IMR-90 (cell line): ENCODE data around the gene ATP10A. TPM values are rescaled to one million over a fixed set of nuclear protein-coding genes. Genes with fewer than 3 reads are reported as not detected.

ENCODE experiments used
- ATAC-seq: fragments of 200-7000 bp; cut with Tn5 transposase; 2 replicates; pipeline ENCODE4 v1.9.1; 2020; ENCODE audit warnings: low read depth, mild to moderate bottlenecking, moderate library complexity
- BruUV-seq: library from RNA; stranded (reverse); fragments of 400-500 nt; replicated peaks from 2 replicates; lab custom pipeline; 2021; lab: Mats Ljungman, UMichigan
- CTCF ChIA-PET: fragments of 300-600 bp; formaldehyde crosslinking; extraction: SDS; loops from one replicate; lab custom pipeline; 2021; ENCODE audit warnings: antibody characterized with exemption; lab: Yijun Ruan, JAX
- POLR2A ChIA-PET: fragments of 300-600 bp; sonication (Branson Sonifier 250); formaldehyde crosslinking; loops from one replicate; lab custom pipeline; 2022; ENCODE audit warnings: antibody characterized with exemption; ENCODE audit not compliant: unreplicated experiment; lab: Charles Lee
- DNase-seq: peaks from one replicate; pipeline ENCODE4 v3.0.0; 2013
- H2AFZ ChIP-seq: replicated peaks from 2 replicates; pipeline ENCODE3; 2013; ENCODE audit warnings: low read length, mild to moderate bottlenecking; ENCODE audit not compliant: poor library complexity
- H2AK5ac ChIP-seq: 2 replicates; pipeline ENCODE4 v1.6.1; 2013; ENCODE audit warnings: low read depth, low read length, inconsistent platforms
- H2AK9ac ChIP-seq: replicated peaks from 2 replicates; pipeline ENCODE3; 2013; ENCODE audit warnings: mild to moderate bottlenecking, low read depth, low read length, moderate library complexity; ENCODE audit not compliant: poor library complexity
- H2BK120ac ChIP-seq: 2 replicates; pipeline ENCODE4 v1.6.1; 2013; ENCODE audit warnings: low read depth, low read length, inconsistent platforms
- H2BK15ac ChIP-seq: 3 replicates; pipeline ENCODE4 v1.6.1; 2013; ENCODE audit warnings: low read depth, low read length, inconsistent platforms
- H2BK20ac ChIP-seq: 2 replicates; pipeline ENCODE4 v1.6.1; 2013; ENCODE audit warnings: low read depth, mild to moderate bottlenecking, inconsistent platforms, low read length, moderate library complexity
- H2BK5ac ChIP-seq: 2 replicates; pipeline ENCODE4 v1.6.1; 2013; ENCODE audit warnings: mild to moderate bottlenecking, low read depth, low read length, inconsistent platforms; ENCODE audit not compliant: poor library complexity, severe bottlenecking
- H3K14ac ChIP-seq: replicated peaks from 2 replicates; pipeline ENCODE4 v1.6.1; 2013; ENCODE audit warnings: low read depth, low read length, inconsistent platforms
- H3K18ac ChIP-seq: 2 replicates; pipeline ENCODE4 v1.6.1; 2013; ENCODE audit warnings: low read depth, low read length, control low read depth
- H3K23ac ChIP-seq: 2 replicates; pipeline ENCODE4 v1.6.1; 2013; ENCODE audit warnings: low read depth, low read length, inconsistent platforms
- H3K27ac ChIP-seq: 2 replicates; pipeline ENCODE4 v1.5.1; 2013; ENCODE audit warnings: mild to moderate bottlenecking, control low read depth, low read length; ENCODE audit not compliant: insufficient read depth
- H3K27me3 ChIP-seq: 2 replicates; pipeline ENCODE4 v1.6.1; 2013; ENCODE audit warnings: low read length; ENCODE audit not compliant: control insufficient read depth, insufficient read depth
- H3K36me3 ChIP-seq: 2 replicates; pipeline ENCODE4 v1.6.1; 2013; ENCODE audit warnings: low read length, mixed read lengths; ENCODE audit not compliant: control insufficient read depth, insufficient read depth
- H3K4ac ChIP-seq: 2 replicates; pipeline ENCODE4 v1.6.1; 2013; ENCODE audit warnings: low read depth, low read length, inconsistent platforms
- H3K4me1 ChIP-seq: 2 replicates; pipeline ENCODE4 v1.6.1; 2013; ENCODE audit warnings: low read length, mixed read lengths; ENCODE audit not compliant: control insufficient read depth, insufficient read depth
- H3K4me2 ChIP-seq: 2 replicates; pipeline ENCODE4 v1.6.1; 2013; ENCODE audit warnings: low read depth, mild to moderate bottlenecking, control low read depth, low read length, moderate library complexity
- H3K4me3 ChIP-seq: 2 replicates; pipeline ENCODE4 v1.5.1; 2013; ENCODE audit warnings: low read depth, mild to moderate bottlenecking, control low read depth, low read length, moderate library complexity; ENCODE audit not compliant: insufficient read depth
- H3K56ac ChIP-seq: 2 replicates; pipeline ENCODE4 v1.6.1; 2013; ENCODE audit warnings: low read length, inconsistent platforms; ENCODE audit not compliant: insufficient read depth; ENCODE audit errors: extremely low read depth
- H3K79me1 ChIP-seq, 2 experiments: 2 replicates each; pipeline ENCODE4 v1.6.1; 2013; ENCODE audit warnings: low read length in 2 of 2, inconsistent platforms in 1 of 2, low read depth in 1 of 2
- H3K9ac ChIP-seq: 2 replicates; pipeline ENCODE4 v1.6.1; 2013; ENCODE audit warnings: low read depth, low read length, control low read depth
- H3K9me1 ChIP-seq: 2 replicates; pipeline ENCODE4 v1.6.1; 2013; ENCODE audit warnings: low read length, inconsistent platforms; ENCODE audit not compliant: insufficient read depth
- H3K9me3 ChIP-seq: 2 replicates; pipeline ENCODE4 v1.6.1; 2013; ENCODE audit warnings: low read length; ENCODE audit not compliant: control insufficient read depth, insufficient read depth
- H4K20me1 ChIP-seq: 2 replicates; pipeline ENCODE4 v1.6.1; 2013; ENCODE audit warnings: low read length, inconsistent platforms; ENCODE audit not compliant: insufficient read depth
- H4K5ac ChIP-seq: 2 replicates; pipeline ENCODE4 v1.6.1; 2013; ENCODE audit warnings: mild to moderate bottlenecking, low read depth, low read length, control low read depth
- H4K8ac ChIP-seq, 2 experiments: 2 replicates each; pipeline ENCODE4 v1.6.1; 2013; ENCODE audit warnings: low read depth in 2 of 2, low read length in 2 of 2, control low read depth in 1 of 2, inconsistent platforms in 1 of 2
- H4K91ac ChIP-seq: 2 replicates; pipeline ENCODE4 v1.6.1; 2013; ENCODE audit warnings: low read depth, low read length, inconsistent platforms; ENCODE audit not compliant: insufficient read depth
- BHLHE40 ChIP-seq: fragments of 150-350 bp; IDR thresholded peaks from 2 replicates; pipeline ENCODE4 v1.6.1; 2016; ENCODE audit warnings: mild to moderate bottlenecking, low read depth, low read length
- CEBPB ChIP-seq: IDR thresholded peaks from 2 replicates; pipeline ENCODE4 v1.6.1; 2012; ENCODE audit warnings: low read depth, low read length, improper control_type of control experiment
- MXI1 ChIP-seq: IDR thresholded peaks from 2 replicates; pipeline ENCODE4 v1.6.1; 2012; ENCODE audit warnings: low read depth, mild to moderate bottlenecking, low read length, moderate library complexity, borderline replicate concordance
- NFE2L2 ChIP-seq: fragments of 150-350 bp; IDR thresholded peaks from 2 replicates; pipeline ENCODE4 v1.6.1; 2016; ENCODE audit warnings: low read depth, mild to moderate bottlenecking, low read length
- POLR2A ChIP-seq: IDR thresholded peaks from 2 replicates; pipeline ENCODE4 v1.6.1; 2012; ENCODE audit warnings: mild to moderate bottlenecking, low read depth, low read length
- RFX5 ChIP-seq: IDR thresholded peaks from 2 replicates; pipeline ENCODE4 v1.8.0; 2012; ENCODE audit warnings: low read depth, mild to moderate bottlenecking, low read length, moderate library complexity
- WGBS, 2 experiments: methylation state at CpG; one replicate each; pipeline versions ENCODE4 v1.1.5 to v1.1.7; 2013; ENCODE audit warnings: missing lambda C conversion rate in 2 of 2; ENCODE audit not compliant: insufficient read length in 1 of 2; ENCODE audit errors: extremely low coverage in 2 of 2; 5-methylcytosine and 5-hydroxymethylcytosine counted together
- dilution Hi-C: fragments of 300-500 bp; cut with HindIII; formaldehyde crosslinking; loops from one replicate; pipeline ENCODE4 v1.14.3; 2018; ENCODE audit warnings: low sequenced_read_pairs; ENCODE audit not compliant: unreplicated experiment
- in situ Hi-C: fragments of 300-500 bp; cut with MboI; formaldehyde crosslinking; loops from 3 replicates; pipeline ENCODE4 v1.14.3; 2019; ENCODE audit warnings: low sequenced_read_pairs, inconsistent platforms, mixed read lengths
- intact Hi-C: fragments of 100-400 bp; cut with micrococcal nuclease; formaldehyde crosslinking; loops from 2 replicates; pipeline ENCODE4 v1.10.0; 2022
- polyA plus RNA-seq, 3 experiments: library from polyadenylated mRNA; depleted of rRNA; stranded (reverse); fragments of >200 nt; gene quantifications; 2 replicates each; pipeline ENCODE4 v1.2.3, GENCODE V29; 2012; ENCODE audit warnings: low replicate concordance in 1 of 3
- total RNA-seq: library from RNA; depleted of rRNA; stranded (reverse); fragments of >200 nt; gene quantifications from 2 replicates; pipeline ENCODE4 v1.2.3, GENCODE V29; 2012

Gene ATP10A
- total and polyA plus RNA-seq, 2 of the 4 experiments (the other 2 are of a cell fraction) = 13.8 to 16.0 TPM

- no peak overlapping the region for H4K91ac ChIP-seq
- H2BK5ac ChIP-seq = no peak overlapping the region
- H3K4me3 ChIP-seq = no peak overlapping the region
- H3K27me3 ChIP-seq = no peaks in the 10 kb centered on the region
- H3K9me1 ChIP-seq = peaks cover 20% of the 10 kb centered on the region; the same call in 1 of the 2 replicates
- H2BK15ac ChIP-seq = no peak overlapping the region
- POLR2A ChIA-PET = no interaction called here
- WGBS, 2 experiments = 90% methylated on average over 5 of the region's 9 CpGs; no CpG with 5 or more reads in 1 of the 2 experiments
- H3K18ac ChIP-seq = no peak overlapping the region
- no peak overlapping the region for H2AFZ ChIP-seq
- H2BK20ac ChIP-seq = no peak overlapping the region
- ATAC-seq (no peak), DNase-seq (no peak)
- in situ Hi-C loops = no loop called here
- H3K4me1 ChIP-seq = peaks cover 1% of the 10 kb centered on the region
- H4K20me1 ChIP-seq = no peaks in the 10 kb centered on the region; the same call in 1 of the 2 replicates
- H3K23ac ChIP-seq = no peak overlapping the region
- no peak overlapping the region for H3K56ac ChIP-seq
- H2AK9ac ChIP-seq = no peak overlapping the region
- no peak overlapping the region for H3K27ac ChIP-seq
- peaks cover 37 to 74% of the 10 kb centered on the region in 2 experiments for H3K79me1 ChIP-seq
- no peak overlapping the region for H4K5ac ChIP-seq
- no TSS peak for BruUV-seq
- H3K4me2 ChIP-seq = no peak overlapping the region
- H2BK120ac ChIP-seq = no peak overlapping the region; the same call in 1 of the 2 replicates
- H3K9me3 ChIP-seq = no peaks in the 10 kb centered on the region
- H3K4ac ChIP-seq = no peak overlapping the region
- H2AK5ac ChIP-seq = no peak overlapping the region
- H4K8ac ChIP-seq = no peak overlapping the region
- intact Hi-C loops = no loop called here
- dilution Hi-C loops = no loop called here
- CTCF ChIA-PET = no interaction called here
- TF ChIP-seq CEBPB (no peak), POLR2A (no peak), MXI1 (no peak), RFX5 (no peak), BHLHE40 (no peak), NFE2L2 (no peak)
- 0 out of 2 replicates have a peak overlapping the region, but pooled peaks have one; percentile 9 for H3K14ac ChIP-seq
- H3K36me3 ChIP-seq = no peaks in the 10 kb centered on the region
- H3K9ac ChIP-seq = no peak overlapping the region
Observed at GRCh38 chr15:25811481-25811906, 51.6 kb downstream of the ATP10A start.
